Activated CD8-positive, alpha-beta memory T cell treated with anti-CD3 and anti-CD28 coated beads, Interleukin-2, amount 50 U/mL, for 4 hours (primary cell): ENCODE measurements around the gene SERPING1.

ENCODE experiments used
- DNase-seq: peaks from one replicate; pipeline ENCODE4 v3.0.0-alpha.2; 2020

Gene SERPING1

GRCh38 chr11:57597461-57597915 lies at the start of gene SERPING1:
Gene SERPING1, plus strand, starts transcription at chr11:57597685. Its CDS starts 586 bp downstream, at chr11:57598271.
- no peak for DNase-seq

GRCh38 chr11:57547854-57548377 lies 49.6 kb upstream of the SERPING1 start:
- DNase-seq = no peak

GRCh38 chr11:57549983-57550382 lies 47.5 kb upstream of the SERPING1 start:
- no peak for DNase-seq

DNA sequence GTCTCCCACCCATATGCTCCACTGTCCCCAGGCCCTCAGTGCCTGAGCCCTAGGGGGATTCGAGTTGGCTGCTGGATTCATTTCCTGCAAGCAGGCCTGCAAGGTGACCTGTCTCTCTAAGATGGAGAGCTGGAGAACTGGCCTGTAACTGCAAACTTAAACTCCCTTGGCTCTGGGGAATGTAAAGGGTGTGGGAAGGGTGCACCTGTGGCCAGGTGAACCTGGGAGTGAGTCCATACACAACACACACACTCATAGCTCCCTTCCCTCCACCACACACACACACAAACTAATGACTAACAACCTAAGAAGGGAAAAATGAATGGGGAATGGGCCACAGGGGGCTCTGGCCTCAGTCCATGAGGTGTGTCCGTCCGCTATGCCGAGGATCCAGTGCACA lies 45.5 kb upstream of the SERPING1 start:
- DNase-seq = no peak

DNA sequence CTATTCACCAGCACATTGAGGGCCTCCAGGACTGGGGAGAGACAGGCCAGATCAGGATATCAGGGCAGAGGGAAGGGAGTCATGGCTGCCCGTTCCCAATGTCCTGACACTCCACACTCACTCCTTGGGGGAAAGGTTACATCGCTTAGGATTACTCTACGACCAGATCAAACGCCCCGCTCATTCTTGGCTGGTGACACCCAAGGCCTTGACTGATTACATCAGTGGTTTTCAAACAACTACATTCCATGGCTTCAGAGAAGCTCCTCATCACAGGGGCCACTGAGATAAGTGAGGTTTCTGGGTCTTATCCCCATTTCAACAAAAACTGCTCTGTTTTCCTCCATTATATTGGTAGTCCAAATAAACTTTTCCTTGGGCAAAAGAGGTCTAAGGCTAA lies 45.0 kb upstream of the SERPING1 start:
- DNase-seq = no peak

GRCh38 chr11:57555393-57555792 lies 42.1 kb upstream of the SERPING1 start:
- no peak for DNase-seq

DNA sequence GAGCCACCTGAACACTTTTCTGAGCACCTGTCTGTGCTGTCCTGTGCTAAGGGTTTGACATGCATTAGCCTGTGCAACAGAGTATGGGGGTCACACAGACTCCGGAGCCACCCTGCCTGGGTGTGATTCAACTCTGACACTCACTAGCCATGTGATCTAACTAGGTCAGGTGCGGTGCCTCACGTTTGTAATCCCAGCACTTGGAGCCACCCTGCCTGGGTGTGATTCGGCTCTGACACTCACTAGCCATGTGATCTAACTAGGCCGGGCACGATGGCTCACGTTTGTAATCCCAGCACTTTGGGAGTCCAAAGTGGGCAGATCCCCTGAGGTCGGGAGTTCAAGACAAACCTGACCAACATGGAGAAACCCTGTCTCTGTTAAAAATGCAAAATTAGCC lies 41.4 kb upstream of the SERPING1 start:
- DNase-seq = no peak

DNA sequence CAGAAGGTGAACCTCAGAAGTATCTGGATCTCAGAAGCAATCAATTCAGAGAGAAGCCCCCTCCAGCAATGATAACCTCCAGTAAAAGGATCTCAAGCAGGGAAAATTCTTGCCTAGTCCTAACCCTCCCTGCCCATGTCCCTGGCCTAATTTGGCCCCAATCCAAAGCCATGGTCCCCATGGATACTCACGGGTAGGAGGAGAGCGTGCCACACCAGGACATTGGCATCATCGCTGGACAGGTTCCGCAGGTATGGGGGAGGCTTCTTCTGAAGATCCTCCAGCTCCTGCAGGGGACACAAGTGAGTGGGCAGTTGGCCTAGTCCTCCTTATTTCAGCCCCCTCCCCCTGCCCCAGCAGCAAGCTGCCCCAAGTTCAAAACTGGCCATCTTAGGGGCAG lies 37.3 kb upstream of the SERPING1 start:
- no peak for DNase-seq

DNA sequence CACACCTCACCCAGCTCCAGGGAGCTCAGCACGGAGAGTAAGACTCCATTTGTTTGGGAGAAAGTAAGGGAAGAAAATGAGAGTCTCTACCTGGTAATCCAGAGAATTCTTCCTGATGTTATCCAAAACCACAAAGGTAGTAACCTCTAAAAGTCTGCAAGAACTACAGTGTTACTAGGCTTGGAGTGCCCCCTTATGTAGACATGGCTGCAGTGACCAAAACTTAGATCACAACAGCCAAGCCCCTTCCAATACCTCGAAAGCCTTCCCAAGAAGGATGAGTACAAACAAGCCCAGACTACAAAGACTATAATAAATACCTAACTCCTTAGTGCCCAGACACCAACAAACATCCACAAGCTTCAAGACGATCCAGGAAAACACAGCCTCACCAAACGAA lies 34.9 kb upstream of the SERPING1 start:
- DNase-seq = no peak

GRCh38 chr11:57566005-57566904 lies 31.2 kb upstream of the SERPING1 start:
- no peak for DNase-seq

GRCh38 chr11:57566905-57567514 lies 30.5 kb upstream of the SERPING1 start:
- DNase-seq = peak; percentile 41

DNA sequence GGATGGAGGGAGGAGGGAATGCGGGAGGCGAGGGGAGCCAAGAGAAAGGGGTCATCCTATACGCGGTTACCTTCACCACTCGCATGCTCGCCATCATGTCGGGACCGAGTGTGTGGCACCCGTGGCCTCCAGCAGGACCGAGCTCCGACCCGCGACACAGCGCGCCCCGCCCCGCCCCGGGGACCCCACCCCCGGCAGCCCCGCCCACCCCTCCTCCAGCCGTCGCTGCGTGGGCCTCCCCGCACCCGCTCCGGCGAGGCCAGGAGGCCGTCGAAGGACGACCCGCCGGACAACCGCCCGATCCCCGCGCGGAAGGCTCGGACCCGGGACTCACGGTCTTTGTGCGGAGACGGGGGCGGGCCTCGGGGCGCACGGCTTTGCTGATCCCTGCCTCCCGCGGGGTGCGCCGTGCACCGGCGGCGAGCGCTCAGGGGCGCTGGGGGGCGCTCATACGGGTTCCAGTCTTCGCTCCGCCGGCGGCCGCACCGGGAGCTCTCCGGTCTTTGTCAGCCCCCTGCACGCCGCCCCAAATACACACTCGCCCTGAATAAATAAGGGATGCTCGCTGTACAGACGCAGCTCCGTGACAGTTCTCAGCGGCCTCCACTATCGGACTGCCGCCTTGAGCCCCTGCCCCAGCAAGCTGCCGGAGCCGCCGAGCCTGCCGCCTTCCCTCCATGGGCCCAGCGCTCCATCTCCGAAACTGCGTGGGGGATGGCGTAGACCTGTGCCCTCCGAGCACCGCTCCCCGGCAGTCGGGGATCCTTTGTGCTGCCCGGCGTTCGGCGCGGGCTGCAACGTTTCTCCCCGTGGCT lies 29.8 kb upstream of the SERPING1 start, which contains the start of gene UBE2L6:
UBE2L6 (minus strand) TSS at position 158 of the 815 bp plus-strand sequence; CDS start at position 97, 61 bp downstream.
- DNase-seq = peak; percentile 70

- peak; percentile 90 for DNase-seq
Observed at GRCh38 chr11:57568330-57568766, 29.1 kb upstream of the SERPING1 start.

- DNase-seq = no peak
Observed at GRCh38 chr11:57571606-57572005, 25.9 kb upstream of the SERPING1 start.

DNA sequence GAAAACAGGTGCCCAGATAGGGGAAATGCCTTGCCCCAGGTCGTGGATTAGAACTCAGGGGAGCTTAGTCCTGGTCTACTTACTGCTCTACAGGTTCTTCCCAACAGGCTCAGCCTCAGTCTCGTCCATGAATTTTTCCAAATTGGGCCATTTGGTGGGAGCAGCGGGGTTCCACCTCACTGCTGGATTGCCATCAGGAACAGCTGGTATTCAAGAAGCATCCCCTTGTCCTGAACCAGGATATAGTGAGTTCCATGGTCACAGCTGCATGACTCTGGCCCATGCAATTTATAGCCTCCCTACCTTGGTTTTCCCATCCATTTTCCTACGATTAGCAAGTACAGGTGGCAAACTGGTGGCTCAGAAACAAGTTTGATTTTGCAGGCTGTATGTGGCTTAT lies 23.4 kb upstream of the SERPING1 start:
- DNase-seq = no peak

GRCh38 chr11:57584341-57584740 lies 13.1 kb upstream of the SERPING1 start:
- no peak for DNase-seq

GRCh38 chr11:57585301-57585700 lies 12.2 kb upstream of the SERPING1 start:
- no peak for DNase-seq

- no peak for DNase-seq
Observed at GRCh38 chr11:57586711-57587245, 10.7 kb upstream of the SERPING1 start.

DNA sequence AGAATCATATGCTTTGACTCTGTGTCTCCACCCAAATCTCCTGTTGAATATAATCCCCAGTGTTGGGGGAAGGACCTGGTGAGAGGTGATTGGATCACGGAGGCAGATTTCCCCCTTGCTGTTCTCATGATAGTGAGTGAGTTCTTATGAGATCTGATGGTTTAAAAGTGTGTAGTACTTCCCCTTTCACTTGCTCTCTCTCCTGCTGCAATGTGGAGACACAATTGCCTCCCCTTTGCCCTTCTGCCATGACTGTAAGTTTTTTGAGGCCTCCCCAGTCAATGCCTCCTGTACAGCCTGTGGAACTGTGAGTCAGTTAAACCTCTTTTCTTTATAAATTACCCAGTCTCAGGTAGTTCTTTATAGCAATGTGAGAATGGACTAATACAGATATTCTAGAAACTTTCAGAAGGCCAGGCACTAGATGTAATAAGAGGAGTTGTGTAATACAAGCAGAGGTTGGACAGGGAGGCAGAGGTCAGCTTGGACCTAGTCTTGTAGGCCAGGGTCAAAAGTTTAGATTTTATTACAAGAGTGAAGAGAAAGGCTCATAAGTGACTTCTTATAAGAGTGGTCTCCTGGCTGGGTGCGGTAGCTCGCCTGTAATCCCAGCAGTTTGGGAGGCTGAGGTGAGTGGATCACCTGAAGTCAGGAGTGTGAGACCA lies 9.3 kb upstream of the SERPING1 start:
- DNase-seq = no peak

- no peak for DNase-seq
Observed at GRCh38 chr11:57596266-57596885, 1.1 kb upstream of the SERPING1 start.
